Coronary artery (tissue), 2 donors: ENCODE data around the gene SYNGR4.

Experiments
- DNase-seq: peaks from one replicate; pipeline ENCODE4 v3.0.0-alpha.2; 2017; ENCODE audit warnings: low spot score
- H3K27ac ChIP-seq, 2 donors: fragments of 200-600 bp; sonication (generic); one replicate each; pipeline ENCODE4 v1.5.1; 2016 to 2019
- H3K4me3 ChIP-seq: fragments of 200-600 bp; sonication (generic); 2 replicates; pipeline ENCODE4 v1.5.1; 2016; ENCODE audit warnings: mild to moderate bottlenecking, moderate library complexity
- CTCF ChIP-seq: fragments of 200-600 bp; sonication (generic); IDR thresholded peaks from one replicate; pipeline ENCODE4 v1.5.1; 2019; ENCODE audit warnings: antibody characterized with exemption

Gene SYNGR4

GRCh38 chr19:48321622-48322591 is 42.3 kb upstream of the SYNGR4 start:
- peak overlapping the region; percentile 98 to 100 for H3K27ac ChIP-seq
- peak; percentile 99 for DNase-seq
- no peak for TF ChIP-seq CTCF
- H3K4me3 ChIP-seq, result peak overlapping the region; percentile 87

GRCh38 chr19:48325265-48325910 is 38.8 kb upstream of the SYNGR4 start, which contains the start of gene EMP3:
Gene EMP3 (plus strand): TSS chr19:48325552. CDS start chr19:48326845, 1,293 bp downstream.
- Histone ChIP-seq H3K4me3 (peak within 1 kb of the TSS; percentile 82), H3K27ac (peak within 1 kb of the TSS; percentile 75 to 94)
- peak; percentile 93 for DNase-seq
- TF ChIP-seq CTCF, result no peak

GRCh38 chr19:48329167-48329891 is 34.8 kb upstream of the SYNGR4 start:
- DNase-seq, result no peak
- TF ChIP-seq CTCF, result no peak
- Histone ChIP-seq H3K27ac (peak overlapping the region in 1 of 2 donors; percentile 80), H3K4me3 (peak overlapping the region; percentile 5)

- no peak for DNase-seq
- Histone ChIP-seq H3K27ac (peak overlapping the region; percentile 36 to 80), H3K4me3 (peak overlapping the region; percentile 59)
- TF ChIP-seq CTCF, result no peak
Measured at GRCh38 chr19:48330012-48330681, 34.0 kb upstream of the SYNGR4 start.

GRCh38 chr19:48332351-48332661 is 31.9 kb upstream of the SYNGR4 start:
- Histone ChIP-seq H3K27ac (peak overlapping the region; percentile 63 to 90), H3K4me3 (peak overlapping the region; percentile 63)
- TF ChIP-seq CTCF, result no peak
- DNase-seq, result no peak

- TF ChIP-seq CTCF, result no peak
- Histone ChIP-seq H3K27ac (peak overlapping the region; percentile 63 to 90), H3K4me3 (peak overlapping the region; percentile 63)
- peak; percentile 88 for DNase-seq
Measured at GRCh38 chr19:48332662-48333466, 31.3 kb upstream of the SYNGR4 start.
